Measurements from ENCODE around the gene DDIT4. TPM values are rescaled to one million over a fixed set of nuclear protein-coding genes. Genes with fewer than 3 reads are reported as not detected.

The DDIT4 gene
- total and polyA plus RNA-seq, 9 of the 15 experiments (the other 6 are each of a cell fraction or from before 2014, with no cell fraction given), result 8.2 to 675 (median 159) TPM

DNA sequence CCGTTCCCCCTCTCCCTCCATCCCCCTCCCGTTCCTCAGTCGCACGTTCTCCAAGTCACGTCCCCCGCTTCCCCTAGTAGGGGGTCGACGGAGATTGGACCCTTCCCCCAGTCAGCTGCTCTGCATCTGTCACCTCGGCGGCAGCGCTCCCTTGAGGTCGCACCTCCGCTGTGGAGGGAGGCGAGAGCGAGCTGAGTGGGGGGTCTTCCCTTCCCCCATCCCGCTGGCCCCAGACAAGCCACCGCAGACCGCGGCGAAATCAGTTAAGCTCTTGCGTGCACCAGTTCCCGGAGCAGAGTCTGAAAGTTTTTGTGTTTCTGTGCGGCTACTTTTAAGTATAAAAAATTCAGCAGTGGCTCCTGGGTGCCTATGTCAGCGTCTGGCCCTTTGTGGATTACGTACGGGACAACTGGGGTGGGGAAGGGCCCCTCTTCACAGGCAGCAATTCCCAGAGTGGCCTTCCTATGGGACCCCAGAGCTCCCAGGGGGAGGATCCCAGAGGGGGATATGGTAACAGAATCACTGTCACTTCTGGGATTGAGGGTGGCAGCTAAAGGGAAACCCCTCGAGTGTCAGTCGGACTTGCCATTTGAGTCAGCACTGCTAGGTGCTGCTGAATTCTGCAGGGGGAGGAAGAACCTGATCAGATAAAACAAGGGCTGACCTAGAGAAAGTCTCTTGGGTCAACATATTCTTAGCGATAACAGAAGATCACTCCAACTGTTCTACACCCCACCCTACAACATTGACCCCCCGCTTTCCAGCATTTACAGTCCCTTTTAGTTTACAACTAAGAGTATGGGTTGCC lies 12.5 kb upstream of the DDIT4 start (continued):
- TF ChIP-seq, protein P1, sequence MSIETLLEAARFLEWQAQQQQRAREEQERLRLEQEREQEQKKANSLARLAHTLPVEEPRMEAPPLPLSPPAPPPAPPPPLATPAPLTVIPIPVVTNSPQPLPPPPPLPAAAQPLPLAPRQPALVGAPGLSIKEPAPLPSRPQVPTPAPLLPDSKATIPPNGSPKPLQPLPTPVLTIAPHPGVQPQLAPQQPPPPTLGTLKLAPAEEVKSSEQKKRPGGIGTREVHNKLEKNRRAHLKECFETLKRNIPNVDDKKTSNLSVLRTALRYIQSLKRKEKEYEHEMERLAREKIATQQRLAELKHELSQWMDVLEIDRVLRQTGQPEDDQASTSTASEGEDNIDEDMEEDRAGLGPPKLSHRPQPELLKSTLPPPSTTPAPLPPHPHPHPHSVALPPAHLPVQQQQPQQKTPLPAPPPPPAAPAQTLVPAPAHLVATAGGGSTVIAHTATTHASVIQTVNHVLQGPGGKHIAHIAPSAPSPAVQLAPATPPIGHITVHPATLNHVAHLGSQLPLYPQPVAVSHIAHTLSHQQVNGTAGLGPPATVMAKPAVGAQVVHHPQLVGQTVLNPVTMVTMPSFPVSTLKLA (conservative IDR thresholded peaks at IDR 0.05), result peak; percentile 57 to 67; a peak in 2 of 4 replicates
- TF ChIP-seq EGR1 (conservative IDR thresholded peaks at IDR 0.05), result peak; percentile 26; the same call in 1 of the 2 replicates
- TF ChIP-seq, protein P2, sequence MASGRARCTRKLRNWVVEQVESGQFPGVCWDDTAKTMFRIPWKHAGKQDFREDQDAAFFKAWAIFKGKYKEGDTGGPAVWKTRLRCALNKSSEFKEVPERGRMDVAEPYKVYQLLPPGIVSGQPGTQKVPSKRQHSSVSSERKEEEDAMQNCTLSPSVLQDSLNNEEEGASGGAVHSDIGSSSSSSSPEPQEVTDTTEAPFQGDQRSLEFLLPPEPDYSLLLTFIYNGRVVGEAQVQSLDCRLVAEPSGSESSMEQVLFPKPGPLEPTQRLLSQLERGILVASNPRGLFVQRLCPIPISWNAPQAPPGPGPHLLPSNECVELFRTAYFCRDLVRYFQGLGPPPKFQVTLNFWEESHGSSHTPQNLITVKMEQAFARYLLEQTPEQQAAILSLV (tag; IDR thresholded peaks at IDR 0.05), result 0 out of 2 replicates have a peak, but pooled peaks have one; percentile 43
- TF ChIP-seq ZNF12 (CRISPR knock-in tag; IDR thresholded peaks at IDR 0.05), result peak; percentile 59
- TF ChIP-seq ZSCAN32 (CRISPR knock-in tag; IDR thresholded peaks at IDR 0.05), result 0 out of 2 replicates have a peak, but pooled peaks have one; percentile 53
- no peak for TF ChIP-seq SMARCA5 (IDR thresholded peaks at IDR 0.05)
- TF ChIP-seq NFXL1 (CRISPR knock-in tag; IDR thresholded peaks at IDR 0.05), result 0 out of 2 replicates have a peak, but pooled peaks have one; percentile 23
- peak; percentile 73 for TF ChIP-seq POLR2A (conservative IDR thresholded peaks at IDR 0.05)
- TF ChIP-seq, protein P3, sequence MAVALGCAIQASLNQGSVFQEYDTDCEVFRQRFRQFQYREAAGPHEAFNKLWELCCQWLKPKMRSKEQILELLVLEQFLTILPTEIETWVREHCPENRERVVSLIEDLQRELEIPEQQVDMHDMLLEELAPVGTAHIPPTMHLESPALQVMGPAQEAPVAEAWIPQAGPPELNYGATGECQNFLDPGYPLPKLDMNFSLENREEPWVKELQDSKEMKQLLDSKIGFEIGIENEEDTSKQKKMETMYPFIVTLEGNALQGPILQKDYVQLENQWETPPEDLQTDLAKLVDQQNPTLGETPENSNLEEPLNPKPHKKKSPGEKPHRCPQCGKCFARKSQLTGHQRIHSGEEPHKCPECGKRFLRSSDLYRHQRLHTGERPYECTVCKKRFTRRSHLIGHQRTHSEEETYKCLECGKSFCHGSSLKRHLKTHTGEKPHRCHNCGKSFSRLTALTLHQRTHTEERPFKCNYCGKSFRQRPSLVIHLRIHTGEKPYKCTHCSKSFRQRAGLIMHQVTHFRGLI (CRISPR knock-in tag; IDR thresholded peaks at IDR 0.05), result 0 out of 2 replicates have a peak, but pooled peaks have one; percentile 30
- no peak for TF ChIP-seq ETV5 (CRISPR knock-in tag; IDR thresholded peaks at IDR 0.05; ENCODE audit: low read depth)
- peak; percentile 79; the same call in 1 of the 2 replicates for TF ChIP-seq ZC3H4 (CRISPR knock-in tag; IDR thresholded peaks at IDR 0.05; ENCODE audit: borderline replicate concordance)
- TF ChIP-seq EP400 (IDR thresholded peaks at IDR 0.05), result peak; percentile 83
- peak; percentile 21 for TF ChIP-seq GATA2 (CRISPR knock-in tag; IDR thresholded peaks at IDR 0.05)
- TF ChIP-seq, protein P4, sequence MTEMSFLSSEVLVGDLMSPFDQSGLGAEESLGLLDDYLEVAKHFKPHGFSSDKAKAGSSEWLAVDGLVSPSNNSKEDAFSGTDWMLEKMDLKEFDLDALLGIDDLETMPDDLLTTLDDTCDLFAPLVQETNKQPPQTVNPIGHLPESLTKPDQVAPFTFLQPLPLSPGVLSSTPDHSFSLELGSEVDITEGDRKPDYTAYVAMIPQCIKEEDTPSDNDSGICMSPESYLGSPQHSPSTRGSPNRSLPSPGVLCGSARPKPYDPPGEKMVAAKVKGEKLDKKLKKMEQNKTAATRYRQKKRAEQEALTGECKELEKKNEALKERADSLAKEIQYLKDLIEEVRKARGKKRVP (CRISPR knock-in tag; IDR thresholded peaks at IDR 0.05), result peak; percentile 72
- 0 out of 2 replicates have a peak, but pooled peaks have one; percentile 43 for TF ChIP-seq MECOM (CRISPR knock-in tag; IDR thresholded peaks at IDR 0.05)
- TF ChIP-seq NEUROD1 (IDR thresholded peaks at IDR 0.05; ENCODE audit: borderline replicate concordance, low read depth, low read length, partially characterized antibody), result peak; percentile 29
- TF ChIP-seq, protein P5, sequence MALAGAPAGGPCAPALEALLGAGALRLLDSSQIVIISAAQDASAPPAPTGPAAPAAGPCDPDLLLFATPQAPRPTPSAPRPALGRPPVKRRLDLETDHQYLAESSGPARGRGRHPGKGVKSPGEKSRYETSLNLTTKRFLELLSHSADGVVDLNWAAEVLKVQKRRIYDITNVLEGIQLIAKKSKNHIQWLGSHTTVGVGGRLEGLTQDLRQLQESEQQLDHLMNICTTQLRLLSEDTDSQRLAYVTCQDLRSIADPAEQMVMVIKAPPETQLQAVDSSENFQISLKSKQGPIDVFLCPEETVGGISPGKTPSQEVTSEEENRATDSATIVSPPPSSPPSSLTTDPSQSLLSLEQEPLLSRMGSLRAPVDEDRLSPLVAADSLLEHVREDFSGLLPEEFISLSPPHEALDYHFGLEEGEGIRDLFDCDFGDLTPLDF (CRISPR knock-in tag; IDR thresholded peaks at IDR 0.05), result peak; percentile 20; the same call in 1 of the 2 replicates
- TF ChIP-seq HLTF (IDR thresholded peaks at IDR 0.05), result no peak; the same call in 1 of the 2 replicates
- TF ChIP-seq ZKSCAN8 (CRISPR knock-in tag; IDR thresholded peaks at IDR 0.05), result no peak; the same call in 1 of the 2 replicates
- TF ChIP-seq ZNF24 (IDR thresholded peaks at IDR 0.05), result no peak; the same call in 1 of the 2 replicates
- TF ChIP-seq IFI16 (CRISPR knock-in tag; IDR thresholded peaks at IDR 0.05), result no peak
